ENCODE measurements around the gene CALB2.
"Not testable (repeated sequence)": the region's sequence is repeated elsewhere in the genome, so short reads cannot be mapped to it uniquely, and the experiment has no call there.

CALB2 gene

DNA sequence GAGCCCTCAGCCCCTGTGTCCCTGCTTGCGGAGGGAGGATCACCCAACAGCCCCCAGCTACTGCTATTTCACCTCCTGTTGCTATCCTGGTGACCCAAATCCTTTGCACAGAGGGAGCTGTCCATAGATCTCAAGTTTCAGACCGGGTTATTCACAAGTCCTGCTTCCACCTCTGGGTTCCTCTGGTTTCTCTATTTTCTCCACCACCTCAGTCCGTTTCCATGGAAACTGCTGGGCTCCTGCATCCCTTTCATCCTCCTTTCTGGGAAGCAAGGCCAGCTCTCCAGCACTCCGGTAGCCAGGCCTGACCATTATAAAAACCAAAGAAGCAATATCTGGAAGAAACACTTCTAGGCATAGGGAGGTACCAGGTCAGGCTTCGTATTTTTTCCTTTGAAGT is 4.8 kb upstream of the CALB2 start:
- DNase-seq: no peak

GRCh38 chr16:71354156-71354555 is 4.4 kb upstream of the CALB2 start:
- no peak for DNase-seq

GRCh38 chr16:71356051-71356740 is 2.3 kb upstream of the CALB2 start:
- DNase-seq: no peak

- DNase-seq: not testable (repeated sequence)
Observed at GRCh38 chr16:71356936-71357335, 1.6 kb upstream of the CALB2 start.

DNA sequence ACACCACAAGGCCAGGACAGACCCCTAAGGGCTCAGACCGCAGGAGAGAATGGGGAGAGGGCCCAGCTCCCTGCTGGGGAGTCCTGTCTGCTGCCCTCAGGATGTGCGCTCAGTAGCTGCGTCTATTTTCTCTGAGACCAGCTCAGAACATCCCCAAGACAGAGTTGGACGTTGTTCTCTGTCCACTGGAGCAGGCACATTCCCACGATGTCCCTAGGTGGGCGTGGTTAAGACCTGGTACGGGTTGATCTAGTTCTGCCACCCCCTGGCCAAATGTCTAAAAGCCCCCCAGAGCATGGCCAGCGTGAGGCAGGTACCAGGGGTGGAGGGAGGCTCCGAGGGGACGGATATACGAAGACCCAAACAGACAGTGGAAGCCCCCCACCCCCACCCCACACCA is 842 bp upstream of the CALB2 start:
- DNase-seq: no peak

- no peak for DNase-seq
Observed at GRCh38 chr16:71359431-71359830, 908 bp downstream of the CALB2 start.

GRCh38 chr16:71360378-71360777 is 1.9 kb downstream of the CALB2 start:
- DNase-seq: no peak

DNA sequence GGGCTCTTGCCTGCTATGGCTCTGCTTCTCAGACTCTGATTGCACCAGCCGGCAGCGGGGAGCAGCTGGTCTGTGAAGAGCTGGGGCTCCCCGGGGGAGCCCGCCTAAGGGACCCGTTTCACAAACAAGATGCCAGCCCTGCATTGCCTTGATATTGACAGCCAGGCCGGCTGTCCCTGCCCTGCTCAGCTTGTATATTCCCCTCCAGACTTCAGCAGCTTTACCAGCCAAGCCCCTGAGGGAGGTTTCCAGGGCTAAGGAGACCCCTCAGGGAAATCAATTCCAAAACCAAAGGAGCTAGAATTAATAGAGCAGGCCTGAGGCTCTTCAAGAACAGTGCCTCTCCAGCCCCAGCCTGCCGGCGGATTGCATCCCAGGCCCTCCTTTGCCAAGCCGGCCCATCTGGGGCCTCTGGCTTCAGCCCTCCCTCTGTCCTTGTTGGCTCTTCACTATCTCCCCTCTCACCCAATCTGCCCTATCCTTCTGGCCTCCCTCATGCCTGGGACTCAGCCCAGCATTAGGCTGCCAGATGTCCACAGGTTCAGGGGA is 5.7 kb downstream of the CALB2 start:
- no peak for DNase-seq

DNA sequence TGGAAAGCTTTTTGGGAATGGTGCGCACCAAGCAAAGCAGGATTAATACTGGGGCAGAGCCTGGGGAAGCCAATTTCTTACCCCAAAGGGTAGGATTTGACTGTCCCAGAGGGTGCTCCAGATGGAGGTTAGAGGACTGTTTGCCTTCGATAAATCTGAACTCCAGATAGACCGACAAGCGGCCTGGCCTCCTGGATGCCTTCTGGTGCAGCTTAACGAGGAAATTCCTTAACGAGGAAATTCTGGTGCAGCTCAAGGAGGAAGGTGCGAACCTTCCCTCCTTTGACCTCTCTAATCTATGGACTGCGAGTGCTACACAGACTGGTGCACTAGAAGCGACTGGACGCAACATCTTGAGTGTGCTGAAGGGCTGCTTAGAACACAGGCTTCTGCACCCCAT is 6.5 kb downstream of the CALB2 start:
- DNase-seq: no peak

GRCh38 chr16:71367241-71367976 is 8.9 kb downstream of the CALB2 start:
- no peak for DNase-seq

GRCh38 chr16:71368958-71369357 is 10.4 kb downstream of the CALB2 start:
- no peak for DNase-seq

- DNase-seq: no peak
Observed at GRCh38 chr16:71369494-71369893, 11.0 kb downstream of the CALB2 start.

- no peak for DNase-seq
Observed at GRCh38 chr16:71371237-71371636, 12.7 kb downstream of the CALB2 start.

DNA sequence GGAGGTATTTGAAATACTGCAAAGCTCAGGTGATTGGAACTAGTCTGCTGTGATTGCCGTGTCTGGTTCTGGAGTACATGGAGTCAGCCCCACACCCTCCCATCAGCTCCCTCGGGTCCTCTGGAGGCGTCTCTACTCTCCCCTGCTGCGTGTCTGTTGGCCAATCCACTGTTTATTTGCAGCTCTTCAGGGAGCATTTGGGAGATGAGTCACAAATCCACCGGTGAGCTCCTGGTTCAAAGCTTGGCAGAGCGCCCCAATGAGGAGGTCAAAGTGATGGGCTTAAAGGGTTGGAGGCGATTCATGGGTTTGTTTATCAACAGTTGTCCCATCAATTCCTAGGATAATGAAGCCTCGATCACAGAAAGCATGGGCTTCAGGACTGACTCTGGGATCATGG is 14.6 kb downstream of the CALB2 start:
- DNase-seq: no peak

- DNase-seq: no peak
Observed at GRCh38 chr16:71376465-71377157, 18.1 kb downstream of the CALB2 start.

DNA sequence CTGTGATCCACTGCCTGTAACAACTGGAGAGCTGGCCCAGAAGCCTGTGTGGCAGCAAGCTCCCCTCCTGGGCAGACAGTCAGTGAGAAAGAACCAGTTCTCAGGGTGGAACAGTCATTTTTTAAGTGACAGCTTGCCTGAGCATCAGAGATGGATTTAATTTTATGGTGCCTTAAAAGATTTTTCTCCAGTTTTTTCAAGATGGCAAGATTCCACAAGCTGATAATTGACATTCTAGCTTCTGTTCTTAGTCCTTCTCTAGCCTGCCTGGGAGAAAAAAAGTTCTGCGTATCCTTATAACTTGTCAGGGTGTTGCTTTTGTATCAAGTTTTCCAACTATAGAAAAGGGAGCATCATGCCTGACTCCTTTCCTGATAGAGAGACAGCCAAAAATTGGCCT is 21.2 kb downstream of the CALB2 start:
- DNase-seq: no peak

GRCh38 chr16:71380831-71381230 is 22.3 kb downstream of the CALB2 start:
- no peak for DNase-seq

DNA sequence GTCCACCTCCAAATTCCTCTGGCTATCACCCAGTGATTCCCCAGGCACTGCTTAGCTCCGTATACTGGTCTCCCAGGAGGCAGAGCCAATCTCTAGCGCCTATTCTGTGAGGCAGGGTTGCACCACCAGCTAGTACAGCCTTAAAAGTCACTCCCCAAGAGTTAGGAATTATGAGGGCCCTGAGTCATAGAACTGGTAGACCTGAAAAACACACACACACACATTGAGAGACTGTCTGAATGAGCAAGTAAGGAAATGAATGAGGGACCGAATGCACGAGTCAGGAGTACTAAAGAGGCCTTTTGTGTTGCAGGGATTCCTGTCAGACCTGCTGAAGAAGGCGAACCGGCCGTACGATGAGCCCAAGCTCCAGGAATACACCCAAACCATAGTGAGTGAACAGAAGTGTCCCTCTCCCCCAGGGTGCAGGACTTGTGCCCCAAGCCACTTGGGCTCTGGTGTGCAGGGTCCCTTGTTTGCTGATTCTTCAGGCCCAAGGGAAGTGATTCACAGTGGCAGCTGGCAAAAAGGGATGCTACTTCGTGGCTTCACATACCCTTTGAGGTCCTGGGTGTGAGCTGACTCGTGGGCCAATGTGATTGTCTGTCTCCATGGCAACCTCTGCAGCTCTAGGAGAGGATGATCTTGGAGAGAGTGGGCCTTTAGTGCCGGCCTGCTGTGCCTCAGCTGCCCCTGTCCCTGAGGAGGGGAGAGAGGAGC is 24.7 kb downstream of the CALB2 start:
- no peak for DNase-seq

DNA sequence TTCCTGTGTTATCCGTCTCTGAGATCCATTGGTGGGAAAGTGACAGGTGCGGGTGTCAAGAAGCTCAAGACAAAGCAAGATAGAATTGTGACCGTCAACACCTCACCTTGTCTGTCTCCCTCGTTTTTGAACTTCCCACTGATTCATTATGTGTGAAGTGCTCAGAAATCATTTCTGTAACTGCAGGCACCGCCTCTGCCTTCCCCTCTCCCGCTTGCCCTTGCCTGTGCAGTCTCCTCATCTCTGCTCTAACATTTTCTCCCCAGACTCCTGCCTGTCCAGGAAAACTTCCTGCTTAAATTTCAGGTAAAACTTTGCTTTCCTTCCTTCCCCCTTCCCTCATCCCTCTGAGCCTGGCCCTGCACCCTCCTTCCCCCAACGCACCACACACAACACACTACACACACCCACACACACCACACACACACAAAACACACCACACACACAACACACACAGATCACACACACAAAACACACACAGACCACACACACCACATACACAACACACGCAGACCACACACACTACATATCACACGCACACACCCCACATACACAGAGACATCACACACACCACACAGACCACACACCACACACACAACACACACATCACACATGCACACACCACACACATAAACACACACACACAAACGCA is 25.7 kb downstream of the CALB2 start:
- no peak for DNase-seq

- no peak for DNase-seq
Observed at GRCh38 chr16:71387045-71387871, 28.7 kb downstream of the CALB2 start.

DNA sequence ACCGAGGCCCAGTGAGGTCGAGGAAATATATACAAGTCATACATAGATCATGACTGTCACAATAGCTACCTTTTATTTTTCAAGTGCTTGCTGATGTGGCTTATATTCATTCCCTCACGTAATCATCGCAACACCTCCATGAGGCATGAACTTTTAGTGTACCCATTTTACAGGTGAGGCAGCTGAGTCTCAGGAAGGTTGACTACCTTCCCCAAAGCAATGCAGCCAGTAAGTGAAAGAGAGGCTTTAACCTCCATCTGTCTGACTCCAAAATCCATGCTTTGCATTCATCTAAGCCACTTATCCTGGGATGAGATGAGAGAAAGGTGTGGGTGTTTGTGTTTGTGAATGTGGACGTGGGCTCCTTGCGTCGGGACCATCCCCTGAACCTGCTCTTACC is 30.8 kb downstream of the CALB2 start:
- no peak for DNase-seq

DNA sequence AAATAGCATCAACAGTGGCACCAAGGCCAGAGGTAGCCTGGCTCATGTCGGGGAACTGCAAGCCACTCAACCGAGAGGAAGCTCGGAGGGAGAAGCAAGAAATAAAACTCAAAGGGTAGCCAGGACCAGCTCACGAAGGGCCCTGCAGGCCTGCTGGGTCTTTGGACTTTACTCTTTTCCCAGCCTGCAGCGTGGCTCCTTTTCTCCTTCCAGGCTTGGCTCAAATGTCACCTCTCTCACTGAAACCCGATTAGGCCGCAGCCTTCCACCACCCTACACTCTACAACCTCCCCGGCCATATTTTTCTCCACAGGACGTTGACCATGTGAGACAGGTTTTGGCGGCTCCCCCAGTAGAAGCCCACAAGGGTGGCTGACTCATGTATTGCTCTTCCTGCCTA is 38.1 kb downstream of the CALB2 start:
- DNase-seq: no peak

Data from stimulated activated naive CD4-positive, alpha-beta T cell treated with Interleukin-2 at 50 U/mL for 16 hours (primary cell).